Subcutaneous adipose tissue (tissue), 4 donors: ENCODE measurements around the gene ACTC1. TPM values are rescaled to one million over a fixed set of nuclear protein-coding genes. Genes with fewer than 3 reads are reported as not detected.

Experiments
- CTCF ChIP-seq: fragments of 450-650 bp; IDR thresholded peaks from one replicate; pipeline ENCODE4 v1.5.1; 2016; ENCODE audit warnings: low read depth, mild to moderate bottlenecking, control low read depth, antibody characterized with exemption, moderate library complexity
- total RNA-seq, 4 donors: library from RNA; depleted of rRNA; stranded (reverse); fragments of >200 nt; gene quantifications; one replicate each; pipeline ENCODE4 v1.1.0, GENCODE V29; 2016

The ACTC1 gene
- total RNA-seq, 4 donors from 2014 or later = 0.44 TPM; not detected in 3

DNA sequence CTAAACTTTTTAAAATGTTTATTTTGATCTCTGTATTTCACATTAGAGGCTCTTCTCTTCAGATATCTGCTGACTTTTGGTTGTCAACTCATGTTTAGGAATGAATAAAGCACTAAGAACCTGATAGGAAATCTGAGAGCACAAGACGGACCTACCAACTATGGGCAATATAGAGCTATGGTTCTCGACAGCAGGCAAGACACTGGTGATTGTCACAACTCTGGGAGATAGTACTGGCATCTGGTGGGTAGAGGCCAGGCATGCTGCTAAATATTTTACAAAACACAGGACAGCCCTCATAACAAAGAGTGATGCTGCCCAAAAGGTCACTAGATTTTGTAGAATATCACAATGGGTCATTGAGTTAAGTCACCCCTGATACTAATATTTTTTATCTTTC, 23.0 kb downstream of the ACTC1 start:
- TF ChIP-seq CTCF = no peak

- no peak for TF ChIP-seq CTCF
Measured at GRCh38 chr15:34769711-34770110, 25.6 kb downstream of the ACTC1 start.

- no peak for TF ChIP-seq CTCF
Measured at GRCh38 chr15:34768530-34768929, 26.8 kb downstream of the ACTC1 start.

GRCh38 chr15:34765741-34766140, 29.6 kb downstream of the ACTC1 start:
- no peak for TF ChIP-seq CTCF

DNA sequence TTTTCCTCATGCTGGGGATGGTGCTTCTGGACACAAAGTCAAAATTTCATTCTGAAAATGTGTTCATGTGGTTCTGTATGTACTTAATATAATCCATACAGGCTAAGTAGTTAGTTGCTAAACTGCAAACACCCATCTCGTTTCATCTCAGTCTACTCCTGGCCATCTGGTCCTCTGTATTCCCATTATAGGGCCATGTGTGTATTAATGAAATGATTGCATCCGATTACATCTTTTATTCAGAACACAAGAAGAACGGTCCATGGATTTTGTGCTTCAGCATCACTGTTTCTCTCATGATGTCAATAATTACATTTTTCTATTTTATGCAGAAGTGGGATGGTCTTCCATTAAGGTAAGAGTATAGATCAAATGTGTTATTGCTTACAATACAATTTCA, 34.4 kb downstream of the ACTC1 start:
- no peak for TF ChIP-seq CTCF

DNA sequence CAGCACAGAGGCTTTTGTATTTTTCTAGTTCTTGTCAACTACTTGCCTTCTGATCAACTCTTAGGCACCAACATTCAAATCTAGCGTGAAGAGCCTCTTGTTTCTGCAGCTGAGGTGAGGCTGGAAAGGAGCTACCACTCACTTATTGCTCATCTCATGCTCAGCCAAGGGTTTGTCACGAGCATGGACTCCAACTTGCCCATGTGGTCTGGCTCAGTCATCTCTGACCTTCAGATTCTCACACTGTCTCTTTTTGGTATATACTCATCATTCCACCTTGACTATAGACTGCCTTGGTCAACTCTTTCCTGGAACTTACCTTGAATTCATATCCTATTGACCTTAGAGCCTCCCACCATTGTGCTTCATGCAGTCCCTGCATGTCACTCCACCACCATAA, 35.4 kb downstream of the ACTC1 start:
- TF ChIP-seq CTCF = no peak

DNA sequence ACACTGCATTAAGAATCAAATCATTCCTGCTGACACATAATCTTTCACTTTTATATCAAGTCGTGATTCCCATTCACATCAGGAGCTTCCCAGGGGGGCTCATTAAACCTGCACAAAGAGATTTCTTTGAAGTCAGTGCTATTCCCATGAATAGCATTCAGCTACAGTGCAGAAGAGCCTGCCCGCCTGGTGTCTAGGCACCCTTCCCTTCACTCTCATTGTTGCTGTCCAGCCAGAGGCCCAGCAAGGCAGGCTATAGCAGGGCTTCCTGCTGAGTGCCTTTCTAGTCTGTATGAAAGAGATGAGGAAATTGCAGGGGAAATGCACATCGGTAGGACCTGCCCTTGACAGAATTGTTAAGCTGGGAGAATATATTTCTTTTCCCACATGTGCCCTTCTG, 36.0 kb downstream of the ACTC1 start:
- no peak for TF ChIP-seq CTCF
